ENCODE data around the gene CALB2. TPM values are rescaled to one million over a fixed set of nuclear protein-coding genes. Genes with fewer than 3 reads are reported as not detected.

The CALB2 gene
- total and polyA plus RNA-seq, 2 of the 13 experiments (the other 11 are each of a cell fraction or from before 2014, with no cell fraction given) = 0.37 to 0.40 TPM

DNA sequence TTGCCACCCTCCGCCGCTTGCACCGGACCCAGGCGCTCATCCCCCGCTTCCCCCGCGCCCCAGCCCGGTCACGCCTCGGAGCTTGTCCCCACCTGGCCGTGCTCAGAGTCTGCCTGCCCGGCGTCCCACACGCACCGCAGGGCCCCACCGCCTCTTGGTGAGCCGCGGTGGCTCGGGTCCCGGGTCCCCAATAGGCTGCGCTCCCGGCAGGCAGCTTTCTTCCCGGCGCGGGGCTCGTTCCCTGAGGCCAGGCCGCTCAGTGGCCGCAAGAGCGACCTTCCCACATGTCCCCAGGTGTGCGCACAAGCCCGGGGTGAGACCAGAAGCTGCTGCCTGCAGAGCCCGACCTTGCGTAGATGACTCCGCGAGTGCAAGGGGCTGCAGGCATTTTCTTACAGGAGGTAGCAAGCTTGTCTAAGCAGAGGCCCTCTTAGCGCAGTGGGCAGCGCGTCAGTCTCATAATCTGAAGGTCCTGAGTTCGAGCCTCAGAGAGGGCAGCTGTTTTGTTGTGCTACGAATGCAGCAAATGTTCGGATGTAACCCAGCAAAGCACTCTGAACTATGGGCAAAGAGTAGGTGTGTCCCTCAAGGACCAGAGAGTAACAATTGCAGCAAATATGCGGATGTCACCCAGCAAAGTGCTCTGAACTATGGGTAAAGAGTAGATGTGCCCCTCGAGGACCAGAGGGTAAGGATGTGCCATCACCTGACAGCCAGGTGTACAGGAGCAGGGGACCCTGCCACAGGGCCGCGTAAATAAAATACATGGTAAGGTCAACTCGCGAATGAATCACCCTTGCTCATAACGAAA, 67.8 kb downstream of the CALB2 start (continued):
- TF ChIP-seq, protein P1, sequence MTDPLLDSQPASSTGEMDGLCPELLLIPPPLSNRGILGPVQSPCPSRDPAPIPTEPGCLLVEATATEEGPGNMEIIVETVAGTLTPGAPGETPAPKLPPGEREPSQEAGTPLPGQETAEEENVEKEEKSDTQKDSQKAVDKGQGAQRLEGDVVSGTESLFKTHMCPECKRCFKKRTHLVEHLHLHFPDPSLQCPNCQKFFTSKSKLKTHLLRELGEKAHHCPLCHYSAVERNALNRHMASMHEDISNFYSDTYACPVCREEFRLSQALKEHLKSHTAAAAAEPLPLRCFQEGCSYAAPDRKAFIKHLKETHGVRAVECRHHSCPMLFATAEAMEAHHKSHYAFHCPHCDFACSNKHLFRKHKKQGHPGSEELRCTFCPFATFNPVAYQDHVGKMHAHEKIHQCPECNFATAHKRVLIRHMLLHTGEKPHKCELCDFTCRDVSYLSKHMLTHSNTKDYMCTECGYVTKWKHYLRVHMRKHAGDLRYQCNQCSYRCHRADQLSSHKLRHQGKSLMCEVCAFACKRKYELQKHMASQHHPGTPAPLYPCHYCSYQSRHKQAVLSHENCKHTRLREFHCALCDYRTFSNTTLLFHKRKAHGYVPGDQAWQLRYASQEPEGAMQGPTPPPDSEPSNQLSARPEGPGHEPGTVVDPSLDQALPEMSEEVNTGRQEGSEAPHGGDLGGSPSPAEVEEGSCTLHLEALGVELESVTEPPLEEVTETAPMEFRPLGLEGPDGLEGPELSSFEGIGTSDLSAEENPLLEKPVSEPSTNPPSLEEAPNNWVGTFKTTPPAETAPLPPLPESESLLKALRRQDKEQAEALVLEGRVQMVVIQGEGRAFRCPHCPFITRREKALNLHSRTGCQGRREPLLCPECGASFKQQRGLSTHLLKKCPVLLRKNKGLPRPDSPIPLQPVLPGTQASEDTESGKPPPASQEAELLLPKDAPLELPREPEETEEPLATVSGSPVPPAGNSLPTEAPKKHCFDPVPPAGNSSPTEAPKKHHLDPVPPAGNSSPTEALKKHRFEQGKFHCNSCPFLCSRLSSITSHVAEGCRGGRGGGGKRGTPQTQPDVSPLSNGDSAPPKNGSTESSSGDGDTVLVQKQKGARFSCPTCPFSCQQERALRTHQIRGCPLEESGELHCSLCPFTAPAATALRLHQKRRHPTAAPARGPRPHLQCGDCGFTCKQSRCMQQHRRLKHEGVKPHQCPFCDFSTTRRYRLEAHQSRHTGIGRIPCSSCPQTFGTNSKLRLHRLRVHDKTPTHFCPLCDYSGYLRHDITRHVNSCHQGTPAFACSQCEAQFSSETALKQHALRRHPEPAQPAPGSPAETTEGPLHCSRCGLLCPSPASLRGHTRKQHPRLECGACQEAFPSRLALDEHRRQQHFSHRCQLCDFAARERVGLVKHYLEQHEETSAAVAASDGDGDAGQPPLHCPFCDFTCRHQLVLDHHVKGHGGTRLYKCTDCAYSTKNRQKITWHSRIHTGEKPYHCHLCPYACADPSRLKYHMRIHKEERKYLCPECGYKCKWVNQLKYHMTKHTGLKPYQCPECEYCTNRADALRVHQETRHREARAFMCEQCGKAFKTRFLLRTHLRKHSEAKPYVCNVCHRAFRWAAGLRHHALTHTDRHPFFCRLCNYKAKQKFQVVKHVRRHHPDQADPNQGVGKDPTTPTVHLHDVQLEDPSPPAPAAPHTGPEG (CRISPR knock-in tag; IDR thresholded peaks at IDR 0.05) = peak; percentile 85
- TF ChIP-seq GTF3A (CRISPR knock-in tag; conservative IDR thresholded peaks at IDR 0.05) (peak; percentile 99), ZSCAN31 (CRISPR knock-in tag; IDR thresholded peaks at IDR 0.05; ENCODE audit: low read depth) (peak; percentile 97), TERF1 (CRISPR knock-in tag; IDR thresholded peaks at IDR 0.05) (no peak), ARID2 (CRISPR knock-in tag; IDR thresholded peaks at IDR 0.05; ENCODE audit: borderline replicate concordance) (no peak), U2AF1 (optimal IDR thresholded peaks at IDR 0.05; ENCODE audit: low read depth, low read length) (peak; percentile 74), TSC22D2 (CRISPR knock-in tag; IDR thresholded peaks at IDR 0.05; ENCODE audit: borderline replicate concordance) (peak; percentile 96; the same call in 1 of the 2 replicates), TOE1 (CRISPR knock-in tag; IDR thresholded peaks at IDR 0.05) (0 out of 2 replicates have a peak, but pooled peaks have one; percentile 72), FOXK1 (CRISPR knock-in tag; IDR thresholded peaks at IDR 0.05; ENCODE audit: borderline replicate concordance, low read depth) (peak; percentile 86), CCAR2 (optimal IDR thresholded peaks at IDR 0.05; ENCODE audit: low read depth, low read length) (no peak), MYC (CRISPR knock-in tag; IDR thresholded peaks at IDR 0.05; ENCODE audit: borderline replicate concordance) (peak; percentile 91), ZNF703 (CRISPR knock-in tag; IDR thresholded peaks at IDR 0.05; ENCODE audit: borderline replicate concordance) (no peak), SIX1 (CRISPR knock-in tag; IDR thresholded peaks at IDR 0.05; ENCODE audit: borderline replicate concordance) (0 out of 2 replicates have a peak, but pooled peaks have one; percentile 43), MAFF (IDR thresholded peaks at IDR 0.05; ENCODE audit: low read depth, low read length) (no peak), ZBTB3 (CRISPR knock-in tag; IDR thresholded peaks at IDR 0.05; ENCODE audit: borderline replicate concordance, low read depth) (0 out of 2 replicates have a peak, but pooled peaks have one; percentile 88), ZNF350 (CRISPR knock-in tag; IDR thresholded peaks at IDR 0.05; ENCODE audit: borderline replicate concordance, low read depth) (peak; percentile 98), ZC3H13 (CRISPR knock-in tag; IDR thresholded peaks at IDR 0.05) (no peak), ZNF263 (CRISPR knock-in tag; IDR thresholded peaks at IDR 0.05) (peak; percentile 76), TCF7 (IDR thresholded peaks at IDR 0.05; ENCODE audit: low read depth) (peak; percentile 43; the same call in 1 of the 2 replicates), MXD4 (CRISPR knock-in tag; IDR thresholded peaks at IDR 0.05) (peak; percentile 83), ZNF746 (CRISPR knock-in tag; IDR thresholded peaks at IDR 0.05) (0 out of 2 replicates have a peak, but pooled peaks have one; percentile 68), CHD2 (IDR thresholded peaks at IDR 0.05; ENCODE audit: low read depth, low read length) (no peak), RCOR2 (CRISPR knock-in tag; IDR thresholded peaks at IDR 0.05) (peak; percentile 97), RFXAP (CRISPR knock-in tag; IDR thresholded peaks at IDR 0.05; ENCODE audit: borderline replicate concordance) (peak; percentile 93)
